Epithelial cell of proximal tubule (primary cell): ENCODE data around the gene RFT1. TPM values are rescaled to one million over a fixed set of nuclear protein-coding genes. Genes with fewer than 3 reads are reported as not detected.

Experiments
- DNase-seq: peaks from one replicate; pipeline ENCODE4 v3.0.0-alpha.2; 2011; ENCODE audit warnings: low read depth
- H3K4me3 ChIP-seq: 2 replicates; pipeline ENCODE4 v1.5.1; 2011; ENCODE audit warnings: low read depth, mild to moderate bottlenecking, low read length
- CTCF ChIP-seq: conservative IDR thresholded peaks from 2 replicates; pipeline ENCODE4 v1.5.1; 2012; ENCODE audit warnings: low read depth, mild to moderate bottlenecking, low read length
- total RNA-seq: library from RNA; depleted of rRNA; stranded (reverse); fragments of >200 nt; gene quantifications from 2 replicates; pipeline ENCODE4 v1.2.3, GENCODE V29; 2015

Gene RFT1
- total RNA-seq, 1 donor from 2014 or later, result 25.1 TPM

DNA sequence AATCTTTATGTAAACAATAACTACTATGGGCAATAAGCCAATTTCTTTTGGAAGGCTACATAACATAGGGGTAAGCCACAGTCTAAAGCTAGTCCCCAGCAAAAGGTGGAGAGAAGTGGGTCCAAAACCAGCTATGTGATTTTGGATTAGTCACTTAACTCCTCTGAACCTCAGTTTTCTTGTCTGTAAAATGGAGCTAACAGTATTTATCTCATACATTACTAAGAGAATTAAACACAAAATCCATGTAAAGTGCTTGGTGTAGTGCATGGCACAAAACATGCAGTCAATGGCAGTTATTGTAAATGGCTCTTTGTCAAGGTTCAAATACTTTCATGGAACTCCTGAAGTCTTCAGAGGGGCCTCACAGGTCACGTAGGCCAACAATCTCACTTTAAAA is 13.3 kb downstream of the RFT1 start:
- no peak for DNase-seq

DNA sequence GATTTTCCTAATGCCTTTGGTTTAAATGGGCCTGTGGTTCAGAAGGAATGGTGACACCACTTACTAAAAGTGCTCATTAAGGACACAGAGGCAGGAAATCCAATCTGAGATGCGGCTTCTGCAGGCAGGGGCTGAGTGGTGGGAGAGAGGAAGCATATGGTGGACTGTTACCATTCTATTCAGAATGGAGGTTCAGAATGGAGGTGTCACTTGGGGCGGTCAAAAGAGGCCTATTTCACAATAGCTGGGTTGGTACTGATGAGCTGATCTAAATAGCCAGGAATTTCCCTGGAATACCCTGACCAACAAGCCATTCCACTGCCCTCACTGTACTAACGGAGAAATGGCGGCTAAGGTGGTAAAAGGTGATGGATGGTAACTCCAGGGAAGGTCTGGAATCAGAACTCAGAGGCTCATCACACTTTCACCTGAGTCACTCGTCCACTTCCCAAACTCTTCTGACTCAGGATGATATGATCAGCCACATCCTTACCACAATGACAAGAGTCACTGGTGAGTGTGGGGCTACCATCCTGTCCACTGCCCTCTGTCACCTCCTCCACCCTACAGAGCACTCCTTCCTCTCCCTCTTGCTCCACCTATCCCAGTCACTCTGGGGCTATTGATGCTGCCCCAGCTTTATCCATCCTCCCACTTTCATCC is 15.7 kb downstream of the RFT1 start:
- no peak overlapping the region for H3K4me3 ChIP-seq
- DNase-seq, result no peak
- no peak for TF ChIP-seq CTCF

More for the DNA sequence above, 13.3 kb downstream of the RFT1 start:
- no peak for TF ChIP-seq CTCF
- no peak overlapping the region for H3K4me3 ChIP-seq

- peak; percentile 98 for TF ChIP-seq CTCF
- no peak for DNase-seq
Observed at GRCh38 chr3:53114011-53114400, 16.2 kb downstream of the RFT1 start.

DNA sequence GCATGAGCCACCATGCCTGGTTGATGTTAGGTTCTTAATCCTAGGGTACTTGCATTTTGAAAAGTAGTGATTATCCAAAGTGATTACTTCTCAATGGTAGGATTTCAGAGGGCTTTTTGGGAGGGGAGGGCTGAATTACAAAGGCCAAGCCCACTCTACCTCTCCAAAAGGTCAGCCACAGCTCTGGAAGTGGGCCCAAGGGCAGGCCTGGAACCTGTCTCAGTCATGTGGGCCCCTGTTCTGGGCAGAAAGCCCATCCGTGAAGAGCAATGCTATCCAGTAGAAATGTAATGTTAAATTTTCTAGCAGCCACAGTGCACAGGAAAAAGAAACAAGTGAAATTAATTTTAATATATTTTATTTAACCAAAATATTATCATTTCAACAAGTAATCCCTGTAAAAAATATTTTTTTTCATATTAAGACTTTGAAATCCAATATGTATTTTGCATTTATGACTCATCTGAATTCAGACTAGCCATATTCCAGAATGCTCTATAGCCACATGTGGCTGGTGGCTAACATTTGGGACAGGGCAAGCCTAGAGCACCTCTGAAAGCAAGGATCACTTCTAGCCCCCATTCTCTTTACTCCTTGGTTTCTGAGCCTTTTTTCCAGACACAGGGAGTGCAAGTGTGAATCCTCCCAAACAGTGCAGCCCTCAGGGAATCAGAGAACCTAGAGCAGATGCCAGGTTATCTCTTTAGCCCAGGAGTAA is 16.8 kb downstream of the RFT1 start:
- TF ChIP-seq CTCF, result no peak
- no peak for DNase-seq
- H3K4me3 ChIP-seq, result no peak overlapping the region

More at GRCh38 chr3:53114011-53114400, 16.2 kb downstream of the RFT1 start:
- no peak overlapping the region for H3K4me3 ChIP-seq

DNA sequence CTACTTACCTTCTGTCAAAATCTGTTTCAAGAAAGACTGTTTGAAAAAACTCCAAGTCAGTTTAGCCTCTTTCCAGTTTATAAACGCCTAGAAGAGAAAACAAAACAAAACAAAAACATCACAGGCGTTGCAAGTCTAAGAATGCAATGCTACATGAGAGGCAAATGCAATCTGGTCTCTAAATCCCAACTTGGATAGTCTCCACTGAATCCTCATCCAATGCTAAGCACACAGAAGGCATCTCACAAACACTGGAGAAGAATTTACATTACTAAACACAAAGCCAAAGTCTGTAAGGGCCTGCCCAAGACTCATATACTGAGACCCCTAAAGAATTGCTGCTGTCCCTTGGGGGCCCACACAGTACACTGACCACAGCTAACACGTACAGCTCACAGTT is 18.4 kb downstream of the RFT1 start:
- TF ChIP-seq CTCF, result no peak
- H3K4me3 ChIP-seq, result no peak overlapping the region
- DNase-seq, result no peak

DNA sequence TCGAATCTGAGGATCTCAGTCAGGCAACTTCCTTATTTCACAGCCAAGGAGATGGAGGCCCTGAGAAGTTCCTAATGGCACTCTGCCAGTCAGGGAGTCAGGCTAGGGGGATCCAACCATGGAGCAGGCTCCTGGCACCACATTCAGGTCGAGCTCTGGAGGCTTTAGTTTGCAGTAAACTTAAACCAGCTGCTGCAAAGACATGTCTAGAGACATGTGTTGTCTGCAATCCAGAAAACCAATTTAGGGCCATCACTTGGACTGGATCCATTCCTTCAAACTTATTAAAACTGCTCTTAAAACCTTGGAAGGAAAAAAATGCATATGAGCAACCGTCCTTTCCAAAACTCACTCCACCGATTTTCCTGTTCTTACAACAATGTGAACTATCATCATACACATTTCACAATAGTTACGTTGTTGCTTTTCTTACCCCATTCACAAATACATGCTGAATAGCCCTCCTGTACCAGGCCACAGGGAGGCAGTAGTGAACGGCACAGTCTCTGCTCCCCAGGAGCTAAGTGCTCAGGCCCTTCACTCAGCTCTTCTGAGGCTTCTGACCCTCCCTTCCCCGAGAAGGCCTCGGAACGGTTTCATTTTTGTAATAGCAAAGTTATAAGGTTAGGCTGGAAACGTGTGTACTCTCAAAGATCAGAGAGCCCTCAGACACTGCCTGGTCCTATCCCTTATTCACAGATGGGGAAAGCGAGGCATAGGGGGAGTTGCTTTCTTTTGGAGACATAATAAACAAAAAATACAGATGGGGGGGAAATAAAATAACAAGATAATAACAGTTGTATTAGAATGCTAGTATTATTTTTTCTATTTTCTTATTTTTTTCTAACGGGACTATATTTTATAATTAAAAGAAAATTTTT is 20.1 kb downstream of the RFT1 start:
- H3K4me3 ChIP-seq, result no peak overlapping the region
- peak; percentile 61 for TF ChIP-seq CTCF
- no peak for DNase-seq
